Liver (tissue), 3 donors: ENCODE results near the gene CD300LD.
"Not testable (repeated sequence)": the region's sequence is repeated elsewhere in the genome, so short reads cannot be mapped to it uniquely, and the experiment has no call there.

Source experiments
- CTCF ChIP-seq: fragments of 150-350 bp; IDR thresholded peaks from 2 replicates; pipeline ENCODE4 v1.5.1; 2017; ENCODE audit warnings: improper control_type of control experiment, low read depth, low read length; ENCODE audit not compliant: missing input control
- GABPA ChIP-seq, 2 donors: IDR thresholded peaks in 1 of 2; conservative IDR thresholded peaks in 1 of 2; 2 replicates each; pipeline ENCODE4 v1.6.1; 2016; ENCODE audit warnings: antibody characterized with exemption in 2 of 2, mild to moderate bottlenecking in 1 of 2, moderate library complexity in 1 of 2
- MAX ChIP-seq: IDR thresholded peaks from 2 replicates; pipeline ENCODE4 v1.6.1; 2016; ENCODE audit warnings: antibody characterized with exemption
- RAD21 ChIP-seq, 2 donors: IDR thresholded peaks; 2 replicates each; pipeline ENCODE4 v1.6.1; 2016; ENCODE audit warnings: antibody characterized with exemption in 2 of 2, mild to moderate bottlenecking in 2 of 2
- donor health status: healthy.
- donor health status: healthy.

- not testable (repeated sequence) for TF ChIP-seq RAD21 (IDR thresholded peaks at IDR 0.05); MAX; CTCF; GABPA (IDR thresholded peaks at IDR 0.05 in 1 of 2, conservative IDR thresholded peaks at IDR 0.05 in 1 of 2)
These were observed 33.7 kb downstream of the CD300LD start for GRCh38 chr17:74558402-74558801.
